GM18520 (cell line): ENCODE data around the gene CABYR.
"Not testable (repeated sequence)": the region's sequence is repeated elsewhere in the genome, so short reads cannot be mapped to it uniquely, and the experiment has no call there.

Source experiments
- ATAC-seq: cut with Tn5 transposase; IDR thresholded peaks from one replicate; pipeline ENCODE4 v1.9.1; 2021; ENCODE audit not compliant: unreplicated experiment

CABYR gene

GRCh38 chr18:24128700-24129099, 10.2 kb upstream of the CABYR start:
- ATAC-seq: no peak

- ATAC-seq: no peak
Measured at GRCh38 chr18:24130494-24130893, 8.4 kb upstream of the CABYR start.

- ATAC-seq: no peak
Measured at GRCh38 chr18:24136967-24137373, 1.9 kb upstream of the CABYR start.

- ATAC-seq: no peak
Measured at GRCh38 chr18:24138409-24138788, 463 bp upstream of the CABYR start.

GRCh38 chr18:24140697-24141096, 1.8 kb downstream of the CABYR start:
- ATAC-seq: no peak

GRCh38 chr18:24142376-24142775, 3.5 kb downstream of the CABYR start:
- no peak for ATAC-seq

GRCh38 chr18:24149591-24149990, 10.7 kb downstream of the CABYR start:
- ATAC-seq: not testable (repeated sequence)

GRCh38 chr18:24153397-24153796, 14.5 kb downstream of the CABYR start:
- ATAC-seq: no peak

- no peak for ATAC-seq
Measured at GRCh38 chr18:24157855-24158254, 19.0 kb downstream of the CABYR start.

GRCh38 chr18:24160086-24160485, 21.2 kb downstream of the CABYR start:
- ATAC-seq: no peak

GRCh38 chr18:24161304-24161703, 22.4 kb downstream of the CABYR start:
- ATAC-seq: no peak

- no peak for ATAC-seq
Measured at GRCh38 chr18:24168496-24168895, 29.6 kb downstream of the CABYR start.

GRCh38 chr18:24170360-24170759, 31.5 kb downstream of the CABYR start:
- ATAC-seq: no peak

- no peak for ATAC-seq
Measured at GRCh38 chr18:24173997-24174396, 35.1 kb downstream of the CABYR start.

- no peak for ATAC-seq
Measured at GRCh38 chr18:24176727-24177416, 38.0 kb downstream of the CABYR start.

- no peak for ATAC-seq
Measured at GRCh38 chr18:24177499-24178133, 38.8 kb downstream of the CABYR start.

GRCh38 chr18:24180048-24180447, 41.2 kb downstream of the CABYR start:
- no peak for ATAC-seq

GRCh38 chr18:24181806-24182205, 42.9 kb downstream of the CABYR start:
- no peak for ATAC-seq

GRCh38 chr18:24185805-24186204, 46.9 kb downstream of the CABYR start:
- ATAC-seq: no peak

GRCh38 chr18:24187049-24187448, 48.2 kb downstream of the CABYR start:
- ATAC-seq: no peak

- no peak for ATAC-seq
Measured at GRCh38 chr18:24187689-24188088, 48.8 kb downstream of the CABYR start.

GRCh38 chr18:24188120-24188519, 49.3 kb downstream of the CABYR start:
- no peak for ATAC-seq

- peak; percentile 51 for ATAC-seq
Measured at GRCh38 chr18:24189007-24189528, 50.2 kb downstream of the CABYR start.
